H1 (cell line): Measurements from ENCODE around the gene WDR4. TPM values are rescaled to one million over a fixed set of nuclear protein-coding genes. Genes with fewer than 3 reads are reported as not detected.

Experiments
- CTCF ChIA-PET: fragments of 300-600 bp; sonication (Branson Sonifier 250); formaldehyde crosslinking; loops from one replicate; lab custom pipeline; 2021; ENCODE audit not compliant: partially characterized antibody; lab: Charles Lee
- POLR2A ChIA-PET: fragments of 300-600 bp; sonication (Branson Sonifier 250); formaldehyde crosslinking; loops from one replicate; lab custom pipeline; 2021; ENCODE audit warnings: inconsistent platforms; ENCODE audit not compliant: partially characterized antibody; lab: Charles Lee
- DNase-seq, 2 experiments: peaks; one replicate each; pipeline versions ENCODE4 v3.0.0 to v3.0.0-alpha.2; 2010 to 2022; ENCODE audit warnings: low spot score in 2 of 2, low read depth in 1 of 2, mixed read lengths in 1 of 2
- FAIRE-seq: peaks from 2 replicates; lab custom pipeline; 2011; peaks lifted over from hg19 to GRCh38; lab: Jason Lieb, UNC
- H2AFZ ChIP-seq: 2 replicates; pipeline ENCODE4 v1.8.1; 2012; ENCODE audit warnings: low read length, inconsistent platforms
- H2AK5ac ChIP-seq: 2 replicates; pipeline ENCODE4 v1.6.1; 2013; ENCODE audit warnings: low read depth, low read length
- H2BK120ac ChIP-seq: replicated peaks from 2 replicates; pipeline ENCODE3; 2013; ENCODE audit warnings: low read depth, low read length, inconsistent platforms
- H2BK12ac ChIP-seq: 2 replicates; pipeline ENCODE4 v1.6.1; 2013; ENCODE audit warnings: low read depth, low read length
- H2BK15ac ChIP-seq: 2 replicates; pipeline ENCODE4 v1.6.1; 2013; ENCODE audit warnings: low read length
- H2BK20ac ChIP-seq: 2 replicates; pipeline ENCODE4 v1.6.1; 2013; ENCODE audit warnings: low read length
- H2BK5ac ChIP-seq: 2 replicates; pipeline ENCODE4 v1.6.1; 2013; ENCODE audit warnings: low read depth, low read length
- H3K14ac ChIP-seq: 2 replicates; pipeline ENCODE4 v1.6.1; 2013; ENCODE audit warnings: inconsistent platforms; ENCODE audit not compliant: insufficient read length
- H3K18ac ChIP-seq: 2 replicates; pipeline ENCODE4 v1.6.1; 2013; ENCODE audit warnings: low read length; ENCODE audit errors: extremely low read depth
- H3K23ac ChIP-seq: 2 replicates; pipeline ENCODE4 v1.6.1; 2013; ENCODE audit warnings: inconsistent platforms; ENCODE audit not compliant: insufficient read length
- H3K23me2 ChIP-seq: 2 replicates; pipeline ENCODE4 v1.6.1; 2013; ENCODE audit warnings: low read depth, low read length
- H3K27ac ChIP-seq: 2 replicates; pipeline ENCODE4 v1.6.1; 2011; ENCODE audit warnings: low read depth, low read length, inconsistent platforms
- H3K27me3 ChIP-seq, 4 experiments: replicated peaks in 1 of 4; 1 replicate in 1 of 4; 2 replicates in 3 of 4; pipeline versions ENCODE4 v1.6.1 to v1.8.1; 2011 to 2013; ENCODE audit warnings: low read length in 3 of 4, mild to moderate bottlenecking in 3 of 4, inconsistent platforms in 2 of 4, mixed read lengths in 2 of 4, moderate library complexity in 1 of 4; ENCODE audit not compliant: control insufficient read depth in 3 of 4, insufficient read depth in 3 of 4; ENCODE audit errors: extremely low read depth in 1 of 4
- H3K36me3 ChIP-seq, 4 experiments: 2 replicates each; pipeline versions ENCODE4 v1.6.1 to v1.8.1; 2011 to 2013; ENCODE audit warnings: mild to moderate bottlenecking in 4 of 4, low read length in 3 of 4, moderate library complexity in 2 of 4, control low read depth in 1 of 4, inconsistent platforms in 1 of 4; ENCODE audit not compliant: insufficient read depth in 4 of 4, control insufficient read depth in 2 of 4
- H3K4ac ChIP-seq: replicated peaks from 2 replicates; pipeline ENCODE3; 2013; ENCODE audit warnings: low read length, low read depth, mixed read lengths, inconsistent platforms; ENCODE audit not compliant: insufficient read length
- H3K4me1 ChIP-seq, 4 experiments: replicated peaks in 1 of 4; 1 replicate in 1 of 4; 2 replicates in 3 of 4; pipeline versions ENCODE4 v1.6.1 to v1.8.1; 2011 to 2013; ENCODE audit warnings: low read length in 3 of 4, inconsistent platforms in 2 of 4, mixed read lengths in 1 of 4; ENCODE audit not compliant: insufficient read depth in 4 of 4, control insufficient read depth in 3 of 4
- H3K4me2 ChIP-seq, 2 experiments: 2 replicates each; pipeline versions ENCODE4 v1.6.1 to v1.8.1; 2011 to 2013; ENCODE audit warnings: low read depth in 2 of 2, low read length in 2 of 2, control low read depth in 1 of 2, inconsistent platforms in 1 of 2, mild to moderate bottlenecking in 1 of 2; ENCODE audit not compliant: insufficient read depth in 1 of 2
- H3K4me3 ChIP-seq, 4 experiments: fragments of 200-600, 300-600 bp in 1 of 4; sonication (generic), shearing (Covaris generic), sonication (Bioruptor Twin) in 1 of 4; 2 replicates each; pipeline versions ENCODE4 v1.5.1 to v1.8.1; 2011 to 2016; ENCODE audit warnings: low read length in 4 of 4, low read depth in 3 of 4, control low read depth in 2 of 4, inconsistent platforms in 2 of 4, mild to moderate bottlenecking in 2 of 4, mixed read lengths in 1 of 4, moderate library complexity in 1 of 4; ENCODE audit not compliant: insufficient read depth in 2 of 4; ENCODE audit errors: extremely low read depth in 1 of 4
- H3K56ac ChIP-seq: replicated peaks from 2 replicates; pipeline ENCODE3; 2013; ENCODE audit warnings: low read depth, mild to moderate bottlenecking, mixed read lengths, low read length, inconsistent platforms; ENCODE audit not compliant: insufficient read length
- H3K79me1 ChIP-seq: 2 replicates; pipeline ENCODE4 v1.6.1; 2013; ENCODE audit warnings: low read depth, low read length, control low read depth
- H3K79me2 ChIP-seq, 2 experiments: 2 replicates each; pipeline versions ENCODE4 v1.6.1 to v1.8.1; 2012 to 2013; ENCODE audit warnings: low read length in 2 of 2, mild to moderate bottlenecking in 2 of 2, inconsistent platforms in 1 of 2; ENCODE audit not compliant: insufficient read depth in 2 of 2, control insufficient read depth in 1 of 2
- H3K9ac ChIP-seq, 4 experiments: replicated peaks in 1 of 4; 1 replicate in 1 of 4; 2 replicates in 3 of 4; pipeline versions ENCODE4 v1.6.1 to v1.8.1; 2011 to 2013; ENCODE audit warnings: low read depth in 3 of 4, low read length in 3 of 4, control low read depth in 2 of 4, mild to moderate bottlenecking in 2 of 4, moderate library complexity in 2 of 4, inconsistent platforms in 1 of 4; ENCODE audit errors: extremely low read depth in 1 of 4
- H3K9me3 ChIP-seq, 2 experiments: 2 replicates each; pipeline versions ENCODE4 v1.6.1 to v1.8.1; 2012 to 2013; ENCODE audit warnings: mild to moderate bottlenecking in 2 of 2, moderate library complexity in 2 of 2, control low read depth in 1 of 2, inconsistent platforms in 1 of 2, low read depth in 1 of 2, low read length in 1 of 2, mixed read lengths in 1 of 2; ENCODE audit not compliant: insufficient read depth in 2 of 2
- H4K20me1 ChIP-seq, 2 experiments: replicated peaks in 1 of 2; 2 replicates each; pipeline versions ENCODE3 to v1.8.1; 2011 to 2013; ENCODE audit warnings: inconsistent platforms in 2 of 2, low read length in 2 of 2, mild to moderate bottlenecking in 1 of 2; ENCODE audit not compliant: insufficient read depth in 2 of 2, control insufficient read depth in 1 of 2
- H4K5ac ChIP-seq: 2 replicates; pipeline ENCODE4 v1.6.1; 2013; ENCODE audit warnings: low read length, low read depth, mixed read lengths, inconsistent platforms; ENCODE audit not compliant: insufficient read length
- H4K8ac ChIP-seq: 2 replicates; pipeline ENCODE4 v1.8.0; 2013; ENCODE audit warnings: mild to moderate bottlenecking, moderate library complexity, low read length, inconsistent platforms; ENCODE audit not compliant: insufficient read depth; ENCODE audit errors: extremely low read depth
- H4K91ac ChIP-seq: replicated peaks from 2 replicates; pipeline ENCODE3; 2013; ENCODE audit warnings: low read length, mixed read lengths, inconsistent platforms; ENCODE audit not compliant: insufficient read length
- BRCA1 ChIP-seq: IDR thresholded peaks from 2 replicates; pipeline ENCODE4 v1.6.1; 2012; ENCODE audit warnings: low read depth, low read length, improper control_type of control experiment
- SAP30 ChIP-seq: fragments of 300-600 bp; sonication (generic); IDR thresholded peaks from 2 replicates; pipeline ENCODE4 v1.7.1; 2012; ENCODE audit warnings: low read length, moderate library complexity, mild to moderate bottlenecking, inconsistent platforms; ENCODE audit not compliant: insufficient read depth, insufficient replicate concordance
- SIN3A ChIP-seq, 2 experiments: IDR thresholded peaks in 1 of 2; conservative IDR thresholded peaks in 1 of 2; 2 replicates each; pipeline ENCODE4 v1.6.1; 2011 to 2012; ENCODE audit warnings: low read length in 2 of 2, improper control_type of control experiment in 1 of 2, low read depth in 1 of 2, mild to moderate bottlenecking in 1 of 2
- WGBS, 2 experiments: shearing (Covaris generic) in 1 of 2; methylation state at CpG; one replicate each; pipeline versions ENCODE4 v1.1.6 to v1.1.7; 2013 to 2015; ENCODE audit warnings: low lambda C conversion rate in 2 of 2, mixed read lengths in 2 of 2, inconsistent platforms in 1 of 2, low coverage in 1 of 2, missing lambda C conversion rate in 1 of 2; ENCODE audit not compliant: insufficient replicate concordance in 2 of 2, insufficient coverage in 1 of 2, insufficient read length in 1 of 2; ENCODE audit errors: extremely low coverage in 1 of 2, missing lambda C conversion rate in 1 of 2; 5-methylcytosine and 5-hydroxymethylcytosine counted together
- polyA plus RNA-seq, 7 experiments: library from polyadenylated mRNA; depleted of rRNA in 3 of 7; stranded (reverse) in 5 of 7; unstranded in 2 of 7; fragments of >200 nt in 5 of 7; fragments of 200-250 nt in 2 of 7; gene quantifications; 1 replicate in 5 of 7; 2 replicates in 1 of 7; 4 replicates in 1 of 7; pipeline versions ENCODE4 v1.2.1 to v1.2.3, GENCODE V29; 2011 to 2013; ENCODE audit warnings: missing spikeins in 2 of 7, mixed read lengths in 2 of 7
- total RNA-seq: library from RNA; stranded (reverse); fragmentation: NEBNext Ultra II Directional; extraction: Animal tissue kit (Norgen Biotek cat#: 25700); gene quantifications from 2 replicates; pipeline ENCODE4 v1.2.1, GENCODE V29; 2021

The WDR4 gene
- total and polyA plus RNA-seq, 2 of the 8 experiments (the other 6 are each of a cell fraction or from before 2014, with no cell fraction given) = 28.9 to 47.8 TPM

DNA sequence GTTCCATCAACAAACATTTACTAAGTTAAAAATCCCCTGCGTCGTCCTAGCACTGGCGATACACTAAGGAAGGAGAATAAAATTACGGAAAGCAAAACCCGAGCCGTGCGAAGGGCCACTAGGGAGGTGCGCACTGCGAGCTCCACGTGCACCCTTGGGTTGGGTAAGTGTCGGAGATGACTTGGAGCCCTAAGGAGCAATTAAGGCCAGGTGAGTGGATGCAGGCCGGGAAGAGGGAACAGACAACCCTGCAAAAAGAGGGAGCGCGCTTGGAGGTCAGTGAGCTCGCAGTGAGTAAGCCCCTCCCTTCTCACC is 704 bp downstream of the WDR4 start:
- FAIRE-seq = no peak
- CTCF ChIA-PET = interaction anchor here (0.5 to 1.5 kb wide), 3 partner anchors 12 to 150 kb away, joined by 3 to 4 read pairs (median 3); no protein-coding TSS in a partner anchor
- 2% methylated on average over 12 of the region's 15 CpGs; no CpG with 5 or more reads in 1 of the 2 experiments for WGBS, 2 experiments

More for the DNA sequence above, 704 bp downstream of the WDR4 start:
- Histone ChIP-seq H2AK5ac (no peak overlapping the region), H2BK20ac (no peak overlapping the region), H3K18ac (peak overlapping the region; percentile 68; the same call in 1 of the 2 replicates), H3K56ac (no peak overlapping the region), H2AFZ (no peak overlapping the region; the same call in 1 of the 2 replicates), H3K79me1 (peaks cover 4% of the 10 kb centered on the region; the same call in 1 of the 2 replicates), H3K14ac (no peak overlapping the region), H3K9me3 (no peaks in the 10 kb centered on the region), H3K4me2 (peak overlapping the region; percentile 75 to 77), H3K4me1 (peaks cover 0 to 3% (median under 1%) of the 10 kb centered on the region in 4 experiments; a peak in 2 of 7 replicates), H4K91ac (no peak overlapping the region), H3K9ac (peak overlapping the region; percentile 46 to 98 (median 94)), H2BK120ac (no peak overlapping the region), H2BK15ac (no peak overlapping the region), H3K4ac (peak overlapping the region; percentile 57), H4K5ac (peak overlapping the region; percentile 75), H3K4me3 (peak overlapping the region; percentile 69 to 93 (median 85)), H2BK5ac (peak overlapping the region; percentile 97), H3K27me3 (no peaks in the 10 kb centered on the region), H3K79me2 (peaks cover 13 to 45% of the 10 kb centered on the region in 2 experiments), H4K20me1 (peaks cover 0 to 2% of the 10 kb centered on the region in 2 experiments), H3K23ac (no peak overlapping the region), H2BK12ac (no peak overlapping the region), H3K36me3 (peaks cover 11 to 24% (median 15%) of the 10 kb centered on the region in 4 experiments; a peak in 7 of 8 replicates), H4K8ac (peak overlapping the region; percentile 62; the same call in 1 of the 2 replicates), H3K27ac (peak overlapping the region; percentile 98), H3K23me2 (peaks cover 11% of the 10 kb centered on the region)
- DNase-seq = no peak
- TF ChIP-seq SIN3A (conservative IDR thresholded peaks at IDR 0.05 in 1 of 2, IDR thresholded peaks at IDR 0.05 in 1 of 2; ENCODE audit: low read depth in 1 of 2, low read length in 2 of 2) (peak in 1 of 2 experiments; percentile 67; a peak in 1 of 4 replicates), SAP30 (peak; percentile 87), BRCA1 (no peak)
- POLR2A ChIA-PET = interaction anchor here (0.6 to 4.8 kb wide), 19 partner anchors 8 to 850 kb away, joined by 3 to 41 read pairs (median 4); partner anchors contain the start of gene NDUFV3
